ENCODE measurements around the gene FAM50B. TPM values are rescaled to one million over a fixed set of nuclear protein-coding genes. Genes with fewer than 3 reads are reported as not detected.
A peak's percentile ranks its signal among the peaks of the same experiment; 100 is the strongest.

The FAM50B gene
- total RNA-seq, 1 donor from 2014 or later, result 7.3 TPM

GRCh38 chr6:3891883-3892282, 42.7 kb downstream of the FAM50B start:
- ATAC-seq (no peak), DNase-seq (ENCODE audit: low spot score) (no peak)

GRCh38 chr6:3892603-3893002, 43.4 kb downstream of the FAM50B start:
- ATAC-seq, result no peak
- no peak for DNase-seq (ENCODE audit: low spot score)

GRCh38 chr6:3893487-3893886, 44.3 kb downstream of the FAM50B start:
- DNase-seq (ENCODE audit: low spot score) (no peak), ATAC-seq (no peak)

DNA sequence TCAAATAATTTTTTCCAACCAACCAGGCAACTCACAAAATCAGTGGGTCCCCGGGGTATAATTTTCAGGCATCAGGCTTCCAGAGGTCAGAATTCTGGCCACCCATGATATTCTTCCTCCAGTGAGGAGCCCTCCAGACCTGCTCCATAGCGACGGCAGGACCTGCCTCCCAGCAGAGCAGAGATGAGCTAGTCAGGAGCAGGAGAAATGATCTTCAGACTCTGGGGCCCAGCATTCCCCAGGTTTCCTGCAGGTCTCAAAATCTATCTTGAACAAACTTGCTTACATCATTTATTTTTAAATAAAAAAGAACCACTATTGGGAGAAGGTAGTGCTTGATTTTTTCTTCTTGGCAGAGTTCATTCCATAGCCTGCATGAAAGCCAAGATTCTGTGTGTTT, 44.7 kb downstream of the FAM50B start:
- ATAC-seq, result no peak
- DNase-seq (ENCODE audit: low spot score), result no peak

GRCh38 chr6:3894590-3895311, 45.6 kb downstream of the FAM50B start:
- ATAC-seq, result no peak
- no peak for DNase-seq (ENCODE audit: low spot score)

- no peak for ATAC-seq
- no peak for DNase-seq (ENCODE audit: low spot score)
These were observed 46.1 kb downstream of the FAM50B start for GRCh38 chr6:3895312-3895653.

GRCh38 chr6:3895805-3896204, 46.6 kb downstream of the FAM50B start:
- ATAC-seq, result peak; percentile 16
- no peak for DNase-seq (ENCODE audit: low spot score)

- ATAC-seq (no peak), DNase-seq (ENCODE audit: low spot score) (no peak)
These were observed 49.3 kb downstream of the FAM50B start for GRCh38 chr6:3898265-3898994.

GRCh38 chr6:3899061-3899460, 49.9 kb downstream of the FAM50B start:
- DNase-seq (ENCODE audit: low spot score) (no peak), ATAC-seq (no peak)

DNA sequence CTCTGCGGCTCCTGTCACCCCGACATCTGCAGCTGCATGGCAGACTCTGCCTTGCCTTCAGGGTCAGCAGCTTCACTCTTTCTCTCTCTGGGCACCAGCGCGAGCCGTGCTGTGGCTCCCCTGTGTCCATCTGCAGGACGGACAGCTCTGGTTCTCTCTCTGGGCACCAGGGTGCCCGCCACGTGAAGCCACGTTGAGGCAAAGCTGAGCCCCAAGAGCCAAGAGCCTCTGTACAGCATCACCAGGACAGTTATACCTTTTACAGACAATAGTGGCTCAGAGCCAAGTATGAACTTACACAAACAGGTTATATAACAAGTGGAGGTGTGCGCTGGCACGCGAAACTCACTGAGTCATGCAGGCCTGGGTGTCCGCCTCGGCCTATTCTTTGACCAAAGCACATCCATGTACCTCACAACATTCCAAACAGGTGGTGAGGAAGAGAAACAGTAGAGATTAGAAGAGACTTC, 50.8 kb downstream of the FAM50B start:
- ATAC-seq (no peak), DNase-seq (ENCODE audit: low spot score) (no peak)

Other genes with a start within 250 kb of the FAM50B start
- gene PXDC1, start 97.7 kb upstream of the FAM50B start, total RNA-seq, result 55.8 TPM
- not detected for gene FAM217A, start 229.8 kb downstream of the FAM50B start, total RNA-seq

Measured in left lobe of liver (tissue), 2 donors.